Erythroblast (primary cell): ENCODE results near the gene MS4A10.

ENCODE experiments used
- GATA1 ChIP-seq: IDR thresholded peaks from 2 replicates; pipeline ENCODE4 v1.6.1; 2011; ENCODE audit warnings: low read depth, mild to moderate bottlenecking, control low read depth, low read length, moderate library complexity
- POLR2A ChIP-seq: IDR thresholded peaks from 2 replicates; pipeline ENCODE4 v1.6.1; 2011; ENCODE audit warnings: mild to moderate bottlenecking, low read length

DNA sequence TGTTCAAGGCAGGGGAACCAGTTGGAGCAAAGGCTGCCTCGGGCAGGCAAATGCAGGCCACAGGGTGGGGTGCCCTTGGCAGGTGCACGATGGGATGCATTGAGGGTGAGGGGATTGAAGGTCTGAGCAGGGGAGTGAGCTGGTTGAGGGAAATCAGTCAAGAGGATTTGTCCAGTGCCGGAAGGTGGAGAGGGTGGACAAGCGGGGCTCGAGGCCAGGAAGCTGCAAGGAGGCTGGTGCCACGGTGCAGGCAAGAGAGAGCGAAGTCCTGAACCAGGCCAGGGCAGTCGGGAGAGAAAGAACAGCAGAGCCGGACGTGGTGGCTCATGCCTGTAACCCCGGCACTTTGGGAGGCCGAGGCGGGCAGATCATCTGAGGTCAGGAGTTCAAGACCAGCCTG is 10.4 kb upstream of the MS4A10 start:
- TF ChIP-seq POLR2A (no peak), GATA1 (no peak)
